HepG2 (cell line): ENCODE data around the gene CD69. TPM values are rescaled to one million over a fixed set of nuclear protein-coding genes. Genes with fewer than 3 reads are reported as not detected.

Experiments used
- ATAC-seq: fragments of 200-7000 bp; cut with Tn5 transposase; 3 replicates; pipeline ENCODE4 v1.9.1; 2020; ENCODE audit warnings: mild to moderate bottlenecking, moderate library complexity
- BruUV-seq: library from RNA; stranded (reverse); fragments of 400-500 nt; replicated peaks from 2 replicates; lab custom pipeline; 2021; lab: Mats Ljungman, UMichigan
- CTCF ChIA-PET: fragments of 300-600 bp; formaldehyde crosslinking; extraction: SDS; loops from one replicate; lab custom pipeline; 2021; ENCODE audit warnings: low total read pairs, inconsistent platforms, low intra/inter-chr PET ratio; lab: Yijun Ruan, JAX
- POLR2A ChIA-PET: fragments of 350-600 bp; sonication (Branson Sonifier 250); formaldehyde crosslinking; loops from one replicate; lab custom pipeline; 2020; ENCODE audit warnings: antibody characterized with exemption, inconsistent platforms; lab: Yijun Ruan, JAX
- DNase-seq: peaks from one replicate; pipeline ENCODE4 v3.0.0-alpha.2; 2015; ENCODE audit warnings: low spot score
- FAIRE-seq: peaks from 3 replicates; lab custom pipeline; 2011; peaks lifted over from hg19 to GRCh38; lab: Jason Lieb, UNC
- H2AFZ ChIP-seq: one replicate; pipeline ENCODE4 v1.6.1; 2011; ENCODE audit warnings: low read length, inconsistent platforms
- H3K27ac ChIP-seq: fragments of 300-600 bp; 3 replicates; pipeline ENCODE4 v1.8.0; 2011; ENCODE audit warnings: mixed run types, mild to moderate bottlenecking, mixed read lengths, low read length, inconsistent platforms; ENCODE audit not compliant: insufficient read depth; ENCODE audit errors: extremely low read length
- H3K27me3 ChIP-seq, 2 experiments: fragments of 200-600 bp in 1 of 2; 2 replicates in 1 of 2; 3 replicates in 1 of 2; pipeline versions ENCODE4 v1.6.0 to v1.8.0; 2011; ENCODE audit warnings: low read length in 2 of 2, mild to moderate bottlenecking in 2 of 2, moderate library complexity in 2 of 2, inconsistent platforms in 1 of 2; ENCODE audit not compliant: insufficient read depth in 2 of 2, control insufficient read depth in 1 of 2
- H3K36me3 ChIP-seq, 2 experiments: fragments of 200-600 bp in 1 of 2; replicated peaks in 1 of 2; 2 replicates in 1 of 2; 3 replicates in 1 of 2; pipeline versions ENCODE4 v1.5.1 to v1.8.0; 2011; ENCODE audit warnings: low read length in 2 of 2, inconsistent platforms in 1 of 2; ENCODE audit not compliant: insufficient read depth in 2 of 2, control insufficient read depth in 1 of 2
- H3K4me1 ChIP-seq: 2 replicates; pipeline ENCODE4 v1.5.1; 2012; ENCODE audit warnings: low read length, inconsistent platforms; ENCODE audit not compliant: insufficient read depth
- H3K4me2 ChIP-seq: 2 replicates; pipeline ENCODE4 v1.6.0; 2011; ENCODE audit warnings: low read depth, low read length, inconsistent platforms
- H3K4me3 ChIP-seq, 3 experiments: fragments of 200-600 bp in 1 of 3; sonication (generic), shearing (Covaris generic) in 1 of 3; replicated peaks in 1 of 3; 2 replicates each; pipeline ENCODE4 v1.5.1; 2011 to 2016; ENCODE audit warnings: low read length in 3 of 3, inconsistent platforms in 2 of 3, low read depth in 2 of 3, mild to moderate bottlenecking in 2 of 3, control low read depth in 1 of 3, mixed read lengths in 1 of 3; ENCODE audit not compliant: insufficient read depth in 1 of 3
- H3K79me2 ChIP-seq: one replicate; pipeline ENCODE4 v1.6.1; 2011; ENCODE audit warnings: low read length, inconsistent platforms; ENCODE audit not compliant: insufficient read depth
- H3K9ac ChIP-seq: 2 replicates; pipeline ENCODE4 v1.6.0; 2011; ENCODE audit warnings: mild to moderate bottlenecking, low read depth, low read length, inconsistent platforms; ENCODE audit not compliant: insufficient read depth
- H3K9me3 ChIP-seq: 2 replicates; pipeline ENCODE4 v1.5.1; 2012; ENCODE audit warnings: mild to moderate bottlenecking, low read length
- H4K20me1 ChIP-seq: 2 replicates; pipeline ENCODE4 v1.6.0; 2011; ENCODE audit warnings: inconsistent platforms, mild to moderate bottlenecking, low read length, moderate library complexity; ENCODE audit not compliant: insufficient read depth
- ARID3A ChIP-seq: IDR thresholded peaks from 2 replicates; pipeline ENCODE4 v1.6.1; 2012; ENCODE audit warnings: low read depth, low read length, improper control_type of control experiment
- ATF7 ChIP-seq, 2 experiments: fragments of 450-650 bp in 1 of 2; sonication (generic) in 1 of 2; formaldehyde crosslinking in 1 of 2; IDR thresholded peaks; 2 replicates each; pipeline versions ENCODE4 v1.4.0 to v1.6.1; 2016 to 2020; ENCODE audit warnings: antibody characterized with exemption in 1 of 2, mild to moderate bottlenecking in 1 of 2, missing genetic modification reagents in 1 of 2
- CTCF ChIP-seq: sonication (generic); formaldehyde crosslinking; IDR thresholded peaks from 2 replicates; pipeline ENCODE4 v1.5.0; 2020; ENCODE audit warnings: mild to moderate bottlenecking, missing genetic modification reagents, moderate library complexity
- KAT2B ChIP-seq: fragments of 150-350 bp; IDR thresholded peaks from 2 replicates; pipeline ENCODE4 v1.6.1; 2014; ENCODE audit warnings: low read depth, low read length, borderline replicate concordance
- KLF6 ChIP-seq: IDR thresholded peaks from 2 replicates; pipeline ENCODE4 v1.8.0; 2016; ENCODE audit warnings: missing biosample characterization, missing genetic modification reagents
- ZBTB42 ChIP-seq: sonication (generic); formaldehyde crosslinking; IDR thresholded peaks from 2 replicates; pipeline ENCODE4 v1.5.0; 2020; ENCODE audit warnings: mild to moderate bottlenecking, missing genetic modification reagents
- WGBS: methylation state at CpG from one replicate; pipeline ENCODE4 v1.1.6; 2017; ENCODE audit warnings: low lambda C conversion rate; 5-methylcytosine and 5-hydroxymethylcytosine counted together
- in situ Hi-C: cut with HindIII; loops from 2 replicates; pipeline ENCODE4 v1.10.0; 2017; ENCODE audit warnings: low pct_unique_long_range_greater_than_20kb; ENCODE audit not compliant: extremely low pct_ligation_motif_present
- intact Hi-C: fragments of 100-400 bp; cut with micrococcal nuclease; formaldehyde crosslinking; loops from one replicate; pipeline ENCODE4 v1.10.0; 2022; ENCODE audit not compliant: unreplicated experiment
- polyA plus RNA-seq, 8 experiments: library from polyadenylated mRNA; depleted of rRNA in 3 of 8; stranded (reverse) in 7 of 8; unstranded in 1 of 8; fragments of >200 nt; fragmentation: Illumina TruSeq in 4 of 8; extraction: Trizol in 4 of 8; gene quantifications; 2 replicates each; pipeline versions ENCODE4 v1.2.1 to v1.2.3, GENCODE V29; 2011 to 2016; ENCODE audit warnings: low read depth in 4 of 8, missing spikeins in 1 of 8, mixed read lengths in 1 of 8; ENCODE audit not compliant: insufficient read depth in 1 of 8
- total RNA-seq, 5 experiments: library from RNA; depleted of rRNA; stranded (reverse); fragments of >200 nt; fragmentation: Illumina TruSeq; extraction: Trizol; gene quantifications; 2 replicates each; pipeline ENCODE4 v1.2.3, GENCODE V29; 2016; ENCODE audit warnings: low read depth in 1 of 5

The CD69 gene
- total and polyA plus RNA-seq, 2 of the 13 experiments (the other 11 are each of a cell fraction or from before 2014, with no cell fraction given): not detected

- Histone ChIP-seq H3K27me3 (no peaks in the 10 kb centered on the region), H3K36me3 (no peaks in the 10 kb centered on the region), H3K27ac (no peak overlapping the region), H3K4me1 (no peaks in the 10 kb centered on the region), H4K20me1 (no peaks in the 10 kb centered on the region), H3K79me2 (no peaks in the 10 kb centered on the region), H3K9me3 (no peaks in the 10 kb centered on the region), H2AFZ (no peak overlapping the region), H3K4me2 (no peak overlapping the region), H3K9ac (no peak overlapping the region), H3K4me3 (no peak overlapping the region)
- FAIRE-seq (peak; percentile 30), ATAC-seq (peak; percentile 44; the same call in 1 of the 3 replicates), DNase-seq (peak; percentile 27)
- CTCF ChIA-PET: interaction anchor here (2.2 to 3.7 kb wide), 3 partner anchors 46 to 388 kb away, joined by 8 to 19 read pairs (median 10); no protein-coding TSS in a partner anchor
- POLR2A ChIA-PET: no interaction called here
- no TSS peak for BruUV-seq
- WGBS: 12% methylated on average over 9 of the region's 9 CpGs
- intact Hi-C loops (loop anchor here (1.0 kb wide), 1 partner anchor 389 kb away; no protein-coding TSS in a partner anchor), in situ Hi-C loops (loop anchor here (5.0 to 10.0 kb wide), 2 partner anchors 176 to 383 kb away; partner anchors contain the start of gene CLEC7A)
- TF ChIP-seq KLF6: no peak
- TF ChIP-seq CTCF: peak; percentile 18; the same call in 1 of the 2 replicates
- no peak for TF ChIP-seq KAT2B
- 0 out of 2 replicates have a peak, but pooled peaks have one; percentile 8 for TF ChIP-seq ATF7 (IDR thresholded peaks at IDR 0.05)
- TF ChIP-seq ATF7 (CRISPR knock-in tag; IDR thresholded peaks at IDR 0.05): no peak
- TF ChIP-seq ZBTB42 (CRISPR knock-in tag): no peak
- TF ChIP-seq ARID3A: 0 out of 2 replicates have a peak, but pooled peaks have one; percentile 11
These were observed 9.2 kb downstream of the CD69 start for GRCh38 chr12:9751204-9752144.
